Measurements from ENCODE around the gene UNK. TPM values are rescaled to one million over a fixed set of nuclear protein-coding genes. Genes with fewer than 3 reads are reported as not detected.
A peak's percentile ranks its signal among the peaks of the same experiment; 100 is the strongest.
"Not testable (repeated sequence)": the region's sequence is repeated elsewhere in the genome, so short reads cannot be mapped to it uniquely, and the experiment has no call there.

UNK gene
- total and polyA plus RNA-seq, 9 of the 15 experiments (the other 6 are each of a cell fraction or from before 2014, with no cell fraction given): 12.8 to 38.6 (median 24.8) TPM

DNA sequence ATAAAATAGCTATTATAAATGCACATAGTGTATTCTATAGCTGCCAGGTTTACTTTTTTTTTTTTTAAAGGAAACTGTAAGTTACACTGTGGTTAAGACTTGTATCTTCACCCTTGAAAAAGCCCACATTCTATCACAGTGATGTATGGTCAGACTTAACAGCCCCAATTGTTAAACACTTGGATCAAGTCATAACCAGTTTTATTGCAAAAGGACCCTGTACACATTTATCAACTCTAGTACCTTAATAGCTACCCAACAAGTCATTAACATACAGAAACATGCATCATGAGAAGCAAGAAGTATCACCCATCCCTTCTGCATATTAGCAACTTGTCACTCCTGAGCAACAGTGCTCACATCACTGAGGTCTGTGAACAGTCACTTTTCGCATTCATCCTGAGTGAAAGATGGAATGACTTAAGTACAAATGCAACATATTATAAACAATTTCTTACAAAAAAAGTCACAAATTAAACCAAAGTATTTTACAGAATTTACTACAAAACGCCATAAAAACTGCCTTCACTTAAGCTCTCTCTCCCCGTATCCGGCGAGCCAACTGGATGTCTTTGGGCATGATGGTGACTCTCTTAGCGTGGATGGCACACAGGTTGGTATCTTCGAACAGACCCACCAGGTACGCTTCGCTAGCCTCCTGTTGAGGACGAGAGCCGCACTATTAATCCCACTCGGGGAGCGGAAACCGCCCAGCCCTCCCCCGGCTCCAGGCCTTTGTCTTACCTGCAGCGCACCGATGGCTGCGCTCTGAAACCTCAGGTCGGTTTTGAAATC lies 6.3 kb upstream of the UNK start (continued):
- TF ChIP-seq, protein P1, sequence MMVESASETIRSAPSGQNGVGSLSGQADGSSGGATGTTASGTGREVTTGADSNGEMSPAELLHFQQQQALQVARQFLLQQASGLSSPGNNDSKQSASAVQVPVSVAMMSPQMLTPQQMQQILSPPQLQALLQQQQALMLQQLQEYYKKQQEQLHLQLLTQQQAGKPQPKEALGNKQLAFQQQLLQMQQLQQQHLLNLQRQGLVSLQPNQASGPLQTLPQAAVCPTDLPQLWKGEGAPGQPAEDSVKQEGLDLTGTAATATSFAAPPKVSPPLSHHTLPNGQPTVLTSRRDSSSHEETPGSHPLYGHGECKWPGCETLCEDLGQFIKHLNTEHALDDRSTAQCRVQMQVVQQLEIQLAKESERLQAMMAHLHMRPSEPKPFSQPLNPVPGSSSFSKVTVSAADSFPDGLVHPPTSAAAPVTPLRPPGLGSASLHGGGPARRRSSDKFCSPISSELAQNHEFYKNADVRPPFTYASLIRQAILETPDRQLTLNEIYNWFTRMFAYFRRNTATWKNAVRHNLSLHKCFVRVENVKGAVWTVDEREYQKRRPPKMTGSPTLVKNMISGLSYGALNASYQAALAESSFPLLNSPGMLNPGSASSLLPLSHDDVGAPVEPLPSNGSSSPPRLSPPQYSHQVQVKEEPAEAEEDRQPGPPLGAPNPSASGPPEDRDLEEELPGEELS (CRISPR knock-in tag; IDR thresholded peaks at IDR 0.05; ENCODE audit: borderline replicate concordance): 0 out of 2 replicates have a peak, but pooled peaks have one; percentile 58
- TF ChIP-seq SP1 (CRISPR knock-in tag; IDR thresholded peaks at IDR 0.05) (peak; percentile 19; the same call in 1 of the 2 replicates), SMAD1 (IDR thresholded peaks at IDR 0.05; ENCODE audit: low read depth, low read length, partially characterized antibody) (peak; percentile 78), SUPT5H (IDR thresholded peaks at IDR 0.05) (peak; percentile 61; the same call in 1 of the 2 replicates), POLR2A (conservative IDR thresholded peaks at IDR 0.05) (peak; percentile 20), PTBP1 (IDR thresholded peaks at IDR 0.05; ENCODE audit: low read depth, low read length) (peak; percentile 13; the same call in 1 of the 2 replicates), FOXK1 (CRISPR knock-in tag; IDR thresholded peaks at IDR 0.05; ENCODE audit: borderline replicate concordance) (peak; percentile 71; the same call in 1 of the 2 replicates), CHD1 (IDR thresholded peaks at IDR 0.05; ENCODE audit: low read length) (peak; percentile 78)
- TF ChIP-seq, protein P2, sequence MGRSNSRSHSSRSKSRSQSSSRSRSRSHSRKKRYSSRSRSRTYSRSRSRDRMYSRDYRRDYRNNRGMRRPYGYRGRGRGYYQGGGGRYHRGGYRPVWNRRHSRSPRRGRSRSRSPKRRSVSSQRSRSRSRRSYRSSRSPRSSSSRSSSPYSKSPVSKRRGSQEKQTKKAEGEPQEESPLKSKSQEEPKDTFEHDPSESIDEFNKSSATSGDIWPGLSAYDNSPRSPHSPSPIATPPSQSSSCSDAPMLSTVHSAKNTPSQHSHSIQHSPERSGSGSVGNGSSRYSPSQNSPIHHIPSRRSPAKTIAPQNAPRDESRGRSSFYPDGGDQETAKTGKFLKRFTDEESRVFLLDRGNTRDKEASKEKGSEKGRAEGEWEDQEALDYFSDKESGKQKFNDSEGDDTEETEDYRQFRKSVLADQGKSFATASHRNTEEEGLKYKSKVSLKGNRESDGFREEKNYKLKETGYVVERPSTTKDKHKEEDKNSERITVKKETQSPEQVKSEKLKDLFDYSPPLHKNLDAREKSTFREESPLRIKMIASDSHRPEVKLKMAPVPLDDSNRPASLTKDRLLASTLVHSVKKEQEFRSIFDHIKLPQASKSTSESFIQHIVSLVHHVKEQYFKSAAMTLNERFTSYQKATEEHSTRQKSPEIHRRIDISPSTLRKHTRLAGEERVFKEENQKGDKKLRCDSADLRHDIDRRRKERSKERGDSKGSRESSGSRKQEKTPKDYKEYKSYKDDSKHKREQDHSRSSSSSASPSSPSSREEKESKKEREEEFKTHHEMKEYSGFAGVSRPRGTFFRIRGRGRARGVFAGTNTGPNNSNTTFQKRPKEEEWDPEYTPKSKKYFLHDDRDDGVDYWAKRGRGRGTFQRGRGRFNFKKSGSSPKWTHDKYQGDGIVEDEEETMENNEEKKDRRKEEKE (IDR thresholded peaks at IDR 0.05; ENCODE audit: borderline replicate concordance in 1 of 2, control insufficient read depth in 1 of 2, low read depth in 2 of 2, low read length in 1 of 2): peak in 1 of 2 experiments; percentile 42; a peak in 1 of 4 replicates
- TF ChIP-seq, protein P3, sequence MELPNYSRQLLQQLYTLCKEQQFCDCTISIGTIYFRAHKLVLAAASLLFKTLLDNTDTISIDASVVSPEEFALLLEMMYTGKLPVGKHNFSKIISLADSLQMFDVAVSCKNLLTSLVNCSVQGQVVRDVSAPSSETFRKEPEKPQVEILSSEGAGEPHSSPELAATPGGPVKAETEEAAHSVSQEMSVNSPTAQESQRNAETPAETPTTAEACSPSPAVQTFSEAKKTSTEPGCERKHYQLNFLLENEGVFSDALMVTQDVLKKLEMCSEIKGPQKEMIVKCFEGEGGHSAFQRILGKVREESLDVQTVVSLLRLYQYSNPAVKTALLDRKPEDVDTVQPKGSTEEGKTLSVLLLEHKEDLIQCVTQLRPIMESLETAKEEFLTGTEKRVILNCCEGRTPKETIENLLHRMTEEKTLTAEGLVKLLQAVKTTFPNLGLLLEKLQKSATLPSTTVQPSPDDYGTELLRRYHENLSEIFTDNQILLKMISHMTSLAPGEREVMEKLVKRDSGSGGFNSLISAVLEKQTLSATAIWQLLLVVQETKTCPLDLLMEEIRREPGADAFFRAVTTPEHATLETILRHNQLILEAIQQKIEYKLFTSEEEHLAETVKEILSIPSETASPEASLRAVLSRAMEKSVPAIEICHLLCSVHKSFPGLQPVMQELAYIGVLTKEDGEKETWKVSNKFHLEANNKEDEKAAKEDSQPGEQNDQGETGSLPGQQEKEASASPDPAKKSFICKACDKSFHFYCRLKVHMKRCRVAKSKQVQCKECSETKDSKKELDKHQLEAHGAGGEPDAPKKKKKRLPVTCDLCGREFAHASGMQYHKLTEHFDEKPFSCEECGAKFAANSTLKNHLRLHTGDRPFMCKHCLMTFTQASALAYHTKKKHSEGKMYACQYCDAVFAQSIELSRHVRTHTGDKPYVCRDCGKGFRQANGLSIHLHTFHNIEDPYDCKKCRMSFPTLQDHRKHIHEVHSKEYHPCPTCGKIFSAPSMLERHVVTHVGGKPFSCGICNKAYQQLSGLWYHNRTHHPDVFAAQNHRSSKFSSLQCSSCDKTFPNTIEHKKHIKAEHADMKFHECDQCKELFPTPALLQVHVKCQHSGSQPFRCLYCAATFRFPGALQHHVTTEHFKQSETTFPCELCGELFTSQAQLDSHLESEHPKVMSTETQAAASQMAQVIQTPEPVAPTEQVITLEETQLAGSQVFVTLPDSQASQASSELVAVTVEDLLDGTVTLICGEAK (IDR thresholded peaks at IDR 0.05): not testable (repeated sequence)
- TF ChIP-seq, protein P3 (CRISPR knock-in tag; IDR thresholded peaks at IDR 0.05): 0 out of 2 replicates have a peak, but pooled peaks have one; percentile 19
